NCI-H526 treated with DMSO at 0.1 percent for 48 hours (cell line): ENCODE results near the gene GSTM2.
"Not testable (repeated sequence)": the region's sequence is repeated elsewhere in the genome, so short reads cannot be mapped to it uniquely, and the experiment has no call there.

ENCODE experiments used
- DNase-seq: peaks from one replicate; lab custom pipeline; 2025; lab: John Stamatoyannopoulos, UW

Gene GSTM2

GRCh38 chr1:109644670-109645069 lies 23.2 kb upstream of the GSTM2 start:
- no peak for DNase-seq

GRCh38 chr1:109649491-109649914 lies 18.4 kb upstream of the GSTM2 start:
- no peak for DNase-seq

GRCh38 chr1:109650609-109651008 lies 17.2 kb upstream of the GSTM2 start:
- no peak for DNase-seq

GRCh38 chr1:109652402-109652801 lies 15.5 kb upstream of the GSTM2 start:
- no peak for DNase-seq

- DNase-seq = no peak
Observed at GRCh38 chr1:109653306-109653705, 14.6 kb upstream of the GSTM2 start.

GRCh38 chr1:109654519-109654918 lies 13.3 kb upstream of the GSTM2 start:
- DNase-seq = no peak

GRCh38 chr1:109655615-109656519 lies 12.0 kb upstream of the GSTM2 start, which contains the start of gene GSTM4:
Gene GSTM4 (plus strand): TSS chr1:109656099. CDS start chr1:109656390, 291 bp downstream.
- DNase-seq = peak; percentile 52

- no peak for DNase-seq
Observed at GRCh38 chr1:109657395-109657794, 10.5 kb upstream of the GSTM2 start.

- no peak for DNase-seq
Observed at GRCh38 chr1:109657970-109658369, 9.9 kb upstream of the GSTM2 start.

GRCh38 chr1:109658533-109659042 lies 9.3 kb upstream of the GSTM2 start:
- no peak for DNase-seq

- no peak for DNase-seq
Observed at GRCh38 chr1:109659145-109659544, 8.7 kb upstream of the GSTM2 start.

GRCh38 chr1:109659997-109660690 lies 7.7 kb upstream of the GSTM2 start:
- DNase-seq = peak; percentile 67

- DNase-seq = not testable (repeated sequence)
Observed at GRCh38 chr1:109660691-109661026, 7.2 kb upstream of the GSTM2 start.

- no peak for DNase-seq
Observed at GRCh38 chr1:109661391-109661790, 6.5 kb upstream of the GSTM2 start.

- DNase-seq = no peak
Observed at GRCh38 chr1:109664671-109665070, 3.2 kb upstream of the GSTM2 start.

GRCh38 chr1:109668123-109668775 lies 392 bp downstream of the GSTM2 start:
- no peak for DNase-seq

- no peak for DNase-seq
Observed at GRCh38 chr1:109669246-109669948, 1.5 kb downstream of the GSTM2 start.

- DNase-seq = not testable (repeated sequence)
Observed at GRCh38 chr1:109669949-109670302, 2.1 kb downstream of the GSTM2 start.

- DNase-seq = no peak
Observed at GRCh38 chr1:109671067-109671466, 3.2 kb downstream of the GSTM2 start.

GRCh38 chr1:109673861-109674260 lies 6.0 kb downstream of the GSTM2 start:
- DNase-seq = not testable (repeated sequence)

GRCh38 chr1:109676683-109677381 lies 9.0 kb downstream of the GSTM2 start:
- not testable (repeated sequence) for DNase-seq
